HG02610 (cell line): ENCODE measurements around the gene RTN4.
A peak's percentile ranks its signal among the peaks of the same experiment; 100 is the strongest.
"Not testable (repeated sequence)": the region's sequence is repeated elsewhere in the genome, so short reads cannot be mapped to it uniquely, and the experiment has no call there.

Experiments used
- ATAC-seq: cut with Tn5 transposase; IDR thresholded peaks from one replicate; pipeline ENCODE4 v1.9.1; 2021; ENCODE audit warnings: mild to moderate bottlenecking, moderate library complexity; ENCODE audit not compliant: unreplicated experiment

RTN4 gene

DNA sequence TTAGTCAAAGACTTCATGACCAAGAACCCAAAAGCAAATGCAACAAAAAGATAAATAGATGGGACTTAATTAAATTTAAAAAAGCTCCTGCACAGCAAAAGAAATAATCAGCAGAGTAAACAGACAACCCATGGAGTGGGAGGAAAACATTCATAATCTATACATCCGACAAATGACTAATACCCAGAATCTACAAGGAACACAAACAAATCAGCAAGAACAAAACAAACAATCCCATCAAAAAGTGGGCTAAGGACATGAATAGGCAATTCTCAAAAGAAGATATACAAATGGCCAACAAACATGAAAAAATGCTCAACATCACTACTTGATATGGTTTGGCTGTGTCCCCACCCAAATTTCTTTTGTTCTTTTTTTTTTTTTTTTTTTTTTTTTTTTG lies 25.8 kb upstream of the RTN4 start:
- ATAC-seq, result not testable (repeated sequence)

DNA sequence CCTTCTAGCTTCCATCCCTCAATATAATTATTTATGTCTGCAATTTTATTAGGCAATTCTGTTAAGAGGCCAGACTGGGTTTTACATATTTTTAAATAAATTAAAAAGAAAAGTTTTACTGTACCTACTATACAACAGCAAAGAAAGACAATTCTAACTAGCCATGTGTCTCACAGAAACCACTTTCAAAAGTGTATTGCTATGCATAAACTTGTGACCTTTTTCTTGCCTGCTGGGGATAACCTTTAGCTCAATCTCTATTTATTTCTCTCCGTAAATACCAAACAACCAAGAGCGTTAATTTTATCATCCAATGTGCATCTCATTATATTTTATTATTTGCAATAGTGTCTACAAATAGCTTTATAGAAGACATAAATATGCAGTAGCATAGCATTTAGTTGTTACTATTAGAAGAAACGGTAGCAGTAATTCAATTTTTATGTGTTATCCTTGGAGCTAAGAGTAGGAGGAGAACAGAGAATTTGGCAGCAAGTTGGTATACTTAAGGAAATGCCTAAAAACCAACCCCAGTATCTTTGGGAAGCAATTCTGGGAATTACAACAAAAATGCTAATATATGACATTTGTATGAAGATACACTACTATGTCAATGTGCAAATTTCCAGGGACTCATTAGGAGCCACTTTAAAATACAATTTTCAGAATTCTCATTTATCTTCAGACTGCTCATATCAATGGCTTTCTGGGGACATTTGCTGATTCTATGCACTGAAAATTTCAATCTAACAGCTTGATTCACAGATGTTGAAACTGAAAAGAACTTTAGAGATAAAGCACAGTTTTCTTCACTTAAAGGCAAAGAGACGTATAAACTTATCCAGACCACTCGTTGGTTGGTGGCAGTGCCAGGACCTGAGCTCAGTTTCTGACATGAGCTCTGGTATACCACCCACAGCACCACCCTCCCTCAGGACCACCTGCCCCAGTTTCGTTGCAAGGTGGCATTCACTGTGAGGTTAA lies 23.0 kb upstream of the RTN4 start:
- ATAC-seq, result no peak

DNA sequence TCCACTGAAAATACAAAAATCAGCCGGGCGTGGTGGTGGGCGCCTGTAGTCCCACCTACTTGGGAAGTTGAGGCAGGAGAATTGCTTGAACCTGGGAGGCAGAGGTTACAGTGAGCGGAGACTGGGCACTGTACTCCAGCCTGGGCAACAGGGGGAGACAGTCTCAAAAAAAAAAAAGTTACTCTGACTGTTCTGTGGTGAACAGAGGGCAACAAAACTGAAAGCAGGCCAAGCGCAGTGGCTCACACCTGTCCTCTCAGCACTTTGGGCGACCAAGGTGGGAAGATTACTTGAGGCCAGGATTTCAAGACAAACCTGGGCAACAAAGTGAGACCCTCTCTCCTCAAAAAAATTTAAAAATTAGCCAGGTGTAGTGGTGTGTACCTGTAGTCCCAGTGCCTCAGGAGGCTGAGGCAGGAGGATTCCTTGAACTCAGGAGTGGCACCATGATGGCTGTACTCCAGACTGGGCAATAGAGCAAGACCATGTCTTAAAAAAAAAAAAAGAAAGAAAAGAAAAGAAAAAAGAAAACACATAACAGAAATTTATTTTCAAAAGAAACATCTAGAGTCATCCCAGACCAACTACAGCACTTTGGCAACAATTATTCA lies 13.6 kb upstream of the RTN4 start:
- ATAC-seq, result peak; percentile 62

DNA sequence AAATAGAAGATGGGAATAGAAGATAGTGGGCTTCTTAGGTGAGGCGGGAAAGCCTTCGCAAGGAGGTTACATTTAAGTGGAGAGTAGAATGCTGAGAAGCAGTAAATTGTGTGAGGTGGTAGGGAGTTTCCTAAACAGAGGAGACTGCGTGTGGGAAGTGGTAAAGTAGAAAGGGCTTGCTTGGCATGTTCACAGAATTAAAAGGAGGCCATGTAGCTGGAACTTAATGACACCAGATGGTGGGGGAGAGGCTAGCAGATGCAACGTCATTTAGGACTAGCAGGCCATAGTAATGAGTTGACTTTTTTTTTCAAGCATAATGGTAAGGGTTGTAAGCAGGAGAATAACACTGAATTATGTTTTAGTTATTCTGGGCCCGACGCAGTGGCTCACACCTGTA lies 13.0 kb upstream of the RTN4 start:
- ATAC-seq, result no peak

DNA sequence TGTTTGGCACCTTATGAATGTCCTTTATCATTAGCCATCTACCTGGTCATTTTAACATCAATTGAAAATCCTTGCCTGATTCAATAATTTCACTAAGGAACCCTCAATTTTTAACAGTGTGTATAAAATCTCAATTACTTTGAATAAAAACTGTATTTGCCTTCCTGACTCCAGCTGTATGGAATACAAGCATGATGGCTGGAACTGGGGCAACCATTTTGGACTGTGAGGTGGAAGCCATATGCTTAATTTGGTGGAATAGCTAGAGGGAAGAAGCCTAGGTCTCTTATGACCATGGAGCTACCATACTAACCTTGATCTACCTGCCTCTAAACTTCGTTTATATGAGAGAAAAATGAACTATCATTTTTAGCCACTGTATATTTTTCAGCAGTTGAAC lies 12.5 kb upstream of the RTN4 start:
- ATAC-seq, result no peak

DNA sequence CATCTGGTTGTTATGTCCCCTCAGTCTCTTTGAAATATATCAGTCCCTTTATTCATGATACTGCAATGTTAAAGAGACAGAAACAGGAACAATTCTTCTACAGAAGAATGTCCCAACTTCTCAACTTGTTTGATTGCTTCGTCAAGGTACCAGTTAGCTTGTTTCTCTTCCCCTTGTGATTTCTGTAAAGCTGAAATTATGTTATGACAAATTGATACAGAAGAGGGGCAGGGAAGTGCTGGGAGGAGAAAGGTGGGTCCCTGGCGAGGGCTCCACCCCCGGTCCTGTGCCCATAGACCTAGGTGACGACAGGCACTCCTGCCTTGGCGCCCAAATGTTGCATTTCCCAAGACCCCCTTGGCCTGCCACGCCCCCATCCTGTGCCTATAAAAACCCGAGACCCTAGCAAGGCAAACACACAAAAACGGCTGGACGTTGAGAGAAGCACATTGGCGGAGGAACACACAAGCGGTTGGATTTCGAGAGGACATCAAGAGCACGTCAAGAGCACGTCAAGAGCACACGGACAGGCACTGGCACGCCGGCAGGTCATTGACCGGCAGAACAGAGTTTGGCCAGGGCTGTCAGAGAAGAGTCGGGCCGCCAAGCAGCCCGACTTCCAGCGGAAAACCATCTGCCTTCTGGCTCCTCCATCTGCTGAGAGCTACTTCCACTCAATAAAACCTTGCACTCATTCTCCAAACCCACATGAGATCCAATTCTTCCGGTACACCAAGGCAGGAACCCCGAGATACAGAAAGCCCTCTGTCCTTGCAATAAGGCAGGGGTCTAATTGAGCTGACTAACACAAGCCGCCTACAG lies 11.5 kb upstream of the RTN4 start:
- ATAC-seq, result no peak

DNA sequence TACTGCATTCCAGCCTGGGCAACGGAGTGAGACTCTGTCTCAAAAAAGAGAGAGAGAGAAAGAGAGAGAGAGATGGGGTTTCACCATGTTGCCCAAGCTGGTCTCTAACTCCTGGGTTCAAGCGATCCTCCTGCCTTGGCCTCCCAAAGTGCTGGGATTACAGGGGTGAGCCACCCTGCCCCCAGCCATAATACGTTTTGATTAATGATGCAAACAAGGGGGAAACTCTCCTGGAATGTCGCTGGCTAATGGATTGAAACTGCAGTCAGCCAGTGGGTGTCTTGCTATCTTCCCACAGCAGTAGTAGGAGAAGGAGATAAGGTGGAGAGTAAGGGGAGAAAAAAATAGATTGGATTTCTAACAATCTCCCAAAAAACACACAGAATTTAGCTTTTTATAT lies 9.5 kb upstream of the RTN4 start:
- no peak for ATAC-seq

DNA sequence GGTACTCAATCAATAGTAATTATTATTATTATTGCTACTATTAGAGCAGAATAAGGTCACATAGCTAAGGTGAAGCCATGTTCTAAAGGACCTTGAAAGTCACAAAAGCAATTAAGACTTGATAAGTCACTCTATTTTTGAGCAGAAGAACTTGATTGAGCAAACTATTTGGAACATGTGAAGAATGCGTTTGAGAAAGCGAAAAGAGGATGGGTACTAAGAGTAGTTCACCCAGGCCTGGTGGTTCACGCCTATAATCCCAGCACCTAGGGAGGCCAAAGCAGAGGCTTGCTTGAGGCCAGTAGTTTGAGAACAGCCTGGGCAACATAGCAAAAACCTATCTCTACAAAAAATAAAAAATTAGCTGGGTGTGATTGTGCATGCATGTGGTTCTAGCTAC lies 7.2 kb upstream of the RTN4 start:
- no peak for ATAC-seq

DNA sequence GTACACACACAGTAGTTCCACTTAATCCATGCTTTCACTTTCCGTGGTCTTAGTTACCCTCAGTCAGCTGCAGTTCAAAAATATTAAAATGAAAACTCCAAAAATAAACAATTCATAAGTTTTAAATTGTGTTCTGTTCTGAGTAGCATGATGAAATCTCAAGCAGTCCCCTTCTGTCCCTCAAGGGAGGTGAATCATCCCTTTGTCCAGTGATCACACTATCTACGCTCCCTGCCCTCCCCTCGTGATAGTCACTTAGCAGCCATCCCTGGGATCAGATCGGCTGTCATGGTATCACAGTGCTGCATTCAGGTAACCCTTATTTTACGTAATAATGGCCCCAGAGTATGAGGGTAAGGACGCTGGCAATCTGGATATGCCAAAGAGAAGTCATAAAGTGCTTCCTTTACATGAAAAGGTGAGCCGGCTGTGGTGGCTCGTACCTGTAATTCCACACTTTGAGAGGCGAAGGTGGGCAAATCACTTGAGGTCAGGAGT lies 5.8 kb upstream of the RTN4 start:
- ATAC-seq, result no peak

DNA sequence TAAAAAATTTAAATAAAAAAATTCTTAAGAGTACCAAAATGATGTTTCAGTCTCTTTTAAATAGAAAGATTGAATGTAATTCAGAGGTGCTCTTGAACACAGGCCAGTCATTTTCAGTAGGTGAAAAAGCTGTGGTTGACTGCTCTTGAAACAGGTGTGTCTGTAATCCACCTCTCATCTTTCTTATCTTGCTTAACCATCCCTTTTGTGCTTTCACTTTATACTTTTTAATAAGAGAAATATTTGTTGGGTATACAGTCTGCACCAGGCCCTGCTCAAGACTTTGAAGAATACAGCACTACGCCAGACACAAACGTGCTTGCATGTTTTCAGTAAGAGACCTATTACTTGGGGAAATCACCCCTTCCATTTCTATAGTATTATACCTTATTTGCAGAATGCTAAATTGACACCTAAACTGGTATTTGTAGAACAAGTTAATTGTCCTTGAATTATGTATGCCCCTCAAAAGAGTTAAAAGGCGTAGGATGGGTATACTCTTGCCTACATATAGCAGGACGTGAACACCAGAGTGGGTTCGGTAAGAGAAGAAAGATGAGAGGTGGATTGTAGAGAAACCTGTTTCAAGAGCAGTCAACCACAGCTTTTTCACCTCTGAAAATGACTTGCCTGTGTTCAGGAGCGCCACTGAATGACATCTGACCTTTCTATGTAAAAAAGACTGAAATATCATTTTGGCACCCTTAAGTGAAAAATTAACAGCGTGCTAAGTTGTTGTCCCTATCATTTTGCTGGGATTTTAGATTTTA lies 4.0 kb upstream of the RTN4 start:
- ATAC-seq, result no peak

DNA sequence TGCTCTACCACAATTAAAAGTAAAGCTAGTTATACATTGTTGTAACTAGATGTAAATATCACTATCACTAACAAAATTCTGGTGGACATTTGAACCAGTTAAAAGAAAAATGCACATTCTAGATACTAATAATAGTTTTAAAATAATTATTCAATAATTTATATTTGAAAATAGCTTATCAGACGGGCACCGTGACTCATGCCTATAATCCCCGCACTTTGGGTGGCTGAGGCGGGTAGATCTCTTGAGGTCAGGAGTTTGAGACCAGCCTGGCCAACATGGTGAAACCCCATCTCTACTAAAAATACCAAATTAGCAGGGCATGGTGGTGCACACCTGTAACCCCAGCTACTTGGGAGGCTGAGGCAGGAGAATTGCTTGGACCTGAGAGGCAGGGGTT lies 3.0 kb upstream of the RTN4 start:
- ATAC-seq, result not testable (repeated sequence)

DNA sequence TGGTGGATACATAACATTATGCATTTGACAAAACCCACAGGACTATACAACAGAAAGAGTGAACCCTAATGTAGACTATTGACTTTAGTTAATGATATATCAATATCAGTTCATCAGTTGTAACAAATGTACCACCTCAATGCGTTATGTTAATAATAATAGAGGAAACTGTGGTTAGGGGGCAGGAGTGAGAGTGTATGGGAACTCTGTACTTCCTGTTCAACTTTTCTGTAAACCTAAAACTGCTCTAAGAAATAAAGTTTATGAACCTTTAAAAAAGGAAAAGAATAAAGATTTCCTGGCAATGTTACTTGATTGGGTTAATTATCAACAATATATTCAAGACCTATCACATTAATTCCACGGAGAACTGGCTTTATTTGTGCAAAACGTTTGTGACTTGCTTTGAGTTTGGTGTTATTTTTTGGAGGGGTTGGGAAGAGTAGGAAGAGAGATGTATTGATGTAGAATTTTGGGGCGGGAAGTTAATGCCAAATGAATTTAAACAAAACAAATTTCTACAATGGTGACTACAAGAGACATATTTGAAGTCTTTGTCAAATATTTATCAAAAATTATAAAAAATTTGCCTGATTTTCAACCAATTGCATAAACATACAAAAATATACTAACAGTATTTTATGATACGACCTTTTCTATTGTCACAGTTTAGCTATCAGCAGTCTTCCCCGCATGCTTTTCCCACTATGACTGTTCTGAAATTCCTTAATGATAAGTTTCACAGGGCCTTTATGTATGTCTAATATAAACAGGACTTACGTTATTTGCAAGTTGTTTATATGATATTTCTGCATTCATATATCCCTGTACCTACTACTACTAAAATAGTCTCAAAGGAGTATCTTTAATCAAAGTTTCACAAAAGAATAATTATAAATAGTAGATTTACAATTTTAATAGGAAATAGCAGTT lies 2.1 kb upstream of the RTN4 start:
- no peak for ATAC-seq

DNA sequence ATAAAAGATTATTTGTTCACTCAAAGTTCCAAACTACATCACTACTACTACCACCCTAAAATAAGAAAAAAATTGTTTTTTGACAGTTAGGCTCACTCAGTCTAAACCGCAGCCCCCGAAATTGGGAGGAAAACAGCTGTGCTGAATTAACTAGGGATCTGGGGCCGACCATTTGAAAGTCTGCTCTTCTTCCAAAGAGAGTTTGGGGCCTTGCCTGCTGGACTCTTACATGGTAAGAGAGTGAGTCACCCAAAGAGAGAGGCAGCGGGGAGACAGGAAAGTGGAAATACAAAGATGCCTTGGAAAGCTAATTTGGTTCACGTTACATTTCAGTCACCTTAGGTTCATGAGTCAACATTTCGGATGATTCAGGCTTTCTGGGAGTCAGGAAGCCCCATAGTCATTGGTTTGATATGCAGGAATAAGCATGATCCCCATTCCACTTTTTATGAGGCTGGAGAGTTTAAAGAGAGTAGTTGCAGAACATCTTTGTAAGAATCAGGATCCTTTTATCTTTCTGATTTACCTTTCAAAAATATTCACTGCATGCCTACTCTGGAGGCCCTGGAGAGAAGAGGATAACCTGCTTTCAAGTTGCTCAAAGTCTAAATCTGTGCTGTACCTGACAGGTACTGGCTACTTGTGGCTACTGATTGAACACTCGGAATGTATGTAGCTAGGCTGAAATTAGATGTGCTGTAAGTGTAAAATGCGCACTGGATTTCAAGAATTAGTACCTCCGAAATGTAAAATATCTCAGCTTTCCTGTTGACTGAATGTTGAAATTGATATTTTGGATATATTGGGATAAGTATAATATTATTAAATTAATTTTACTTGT lies 995 bp upstream of the RTN4 start:
- ATAC-seq, result no peak

DNA sequence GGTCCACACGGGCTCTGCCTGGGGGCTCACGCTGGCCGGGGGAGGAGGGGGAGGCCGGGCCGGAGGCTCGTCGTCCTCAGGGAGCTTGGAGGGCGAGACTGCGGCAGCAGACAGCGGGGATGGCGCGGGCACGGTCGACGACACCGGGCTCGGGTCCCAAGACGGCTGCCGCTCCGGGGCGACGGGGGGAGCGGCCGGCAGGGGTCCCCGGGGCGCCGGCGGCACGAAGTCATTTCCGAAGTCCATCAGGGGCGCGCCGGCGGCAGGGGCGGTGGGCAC lies 491 bp downstream of the RTN4 start:
- ATAC-seq, result no peak

DNA sequence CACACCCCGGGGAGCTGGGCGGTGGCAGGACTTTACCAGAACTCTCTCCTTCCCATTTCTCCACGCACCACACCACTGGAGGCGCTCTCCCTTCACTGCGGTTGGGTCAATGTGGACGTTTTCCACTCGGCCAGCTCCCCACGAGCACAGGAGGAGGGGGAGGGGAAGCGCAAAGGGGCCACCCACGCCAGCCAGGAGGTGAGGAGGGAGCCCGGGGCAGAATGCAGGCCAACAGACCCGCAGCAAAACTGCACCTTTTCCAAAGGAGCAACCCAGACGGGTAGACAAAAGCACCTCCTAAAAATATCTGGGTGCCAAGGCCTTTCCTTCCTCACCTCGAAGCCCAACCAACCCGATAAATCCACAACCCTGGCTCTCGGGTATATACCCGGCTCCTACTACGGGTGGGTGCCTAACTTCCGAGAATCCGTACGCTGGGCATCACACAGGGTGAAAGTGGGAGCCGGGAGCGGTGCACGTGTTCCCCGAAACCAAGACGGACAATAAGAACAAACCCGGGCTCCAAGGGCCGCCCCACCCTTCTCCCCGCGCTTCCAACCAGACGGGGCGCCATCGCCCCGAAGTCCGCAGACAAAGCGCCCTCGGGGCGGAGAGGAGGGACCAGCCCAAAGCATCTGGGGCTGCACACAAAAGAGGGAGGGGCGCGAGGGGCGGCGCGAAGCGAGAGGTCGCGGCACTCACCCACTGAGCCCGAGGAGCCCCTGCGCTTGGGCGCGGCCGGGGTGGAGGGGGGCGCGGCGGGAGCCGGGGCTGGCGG lies 1.0 kb downstream of the RTN4 start:
- no peak for ATAC-seq

DNA sequence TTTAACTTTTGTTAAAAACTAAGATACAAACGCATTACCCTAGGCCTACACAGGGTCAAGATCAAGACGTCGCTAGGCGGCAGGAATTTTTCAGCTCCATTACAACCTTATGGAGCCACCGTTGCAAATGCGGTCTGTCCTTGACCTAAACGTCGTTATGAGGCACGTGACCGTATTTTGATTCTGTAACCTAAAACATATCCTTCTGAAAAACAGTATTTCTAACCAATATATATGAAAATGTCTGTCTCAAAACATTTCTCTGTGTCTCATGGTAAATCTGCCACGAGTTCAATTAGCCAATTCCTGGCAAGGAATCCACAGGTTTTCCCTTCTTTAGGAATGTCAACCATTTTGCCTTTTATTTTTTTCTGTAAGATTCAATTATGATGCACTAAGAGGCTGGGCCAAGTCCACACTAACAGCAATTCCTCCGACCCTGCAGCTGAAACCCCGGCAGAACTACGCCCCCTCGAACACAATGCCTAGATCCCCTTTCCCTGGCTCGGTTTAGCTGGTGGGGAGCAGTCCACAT lies 1.7 kb downstream of the RTN4 start:
- no peak for ATAC-seq

DNA sequence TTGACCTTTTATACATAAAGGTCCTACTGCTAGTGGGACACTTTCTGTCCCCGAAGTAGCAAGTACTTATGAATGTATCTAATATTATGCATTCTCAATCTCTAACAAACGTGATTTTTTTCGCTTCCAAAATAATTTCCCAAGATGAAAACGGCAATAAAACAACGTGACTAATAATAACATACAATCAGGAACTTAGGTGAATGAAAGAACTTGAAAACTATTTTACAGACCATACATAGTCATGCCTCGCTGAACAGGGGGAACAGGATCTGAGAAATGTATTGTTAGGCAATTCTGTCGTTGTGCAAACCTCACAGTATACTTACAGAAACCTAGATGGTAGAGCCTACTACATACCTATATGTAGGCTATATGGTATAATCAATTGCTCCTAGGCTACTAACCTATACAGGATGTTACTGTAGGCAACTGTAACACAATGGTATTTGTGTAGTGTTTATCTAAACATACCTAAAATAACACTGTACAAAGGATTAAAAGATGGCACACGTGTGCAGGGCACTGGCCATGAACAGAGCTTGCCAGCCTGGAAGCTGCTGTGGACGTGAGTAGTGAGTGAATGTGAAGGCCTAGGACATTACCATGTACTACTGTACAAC lies 2.5 kb downstream of the RTN4 start:
- ATAC-seq, result no peak
